Neuronal stem cell (in vitro differentiated cells): ENCODE results near the gene MACROD2.

Experiments
- DNase-seq: peaks from one replicate; pipeline ENCODE4 v3.0.0-alpha.2; 2013; ENCODE audit warnings: low spot score
- H2AFZ ChIP-seq: one replicate; pipeline ENCODE4 v1.6.1; 2013; ENCODE audit warnings: mild to moderate bottlenecking, low read length, inconsistent platforms
- H2AK5ac ChIP-seq: 2 replicates; pipeline ENCODE4 v1.6.1; 2013; ENCODE audit warnings: low read depth, mild to moderate bottlenecking, inconsistent platforms, low read length, moderate library complexity, mixed read lengths
- H2BK120ac ChIP-seq: 2 replicates; pipeline ENCODE4 v1.6.1; 2013; ENCODE audit warnings: low read depth, mild to moderate bottlenecking, inconsistent platforms, low read length, moderate library complexity, mixed read lengths
- H2BK12ac ChIP-seq: one replicate; pipeline ENCODE4 v1.6.1; 2013; ENCODE audit warnings: low read length, inconsistent platforms
- H2BK15ac ChIP-seq: 2 replicates; pipeline ENCODE4 v1.6.1; 2013; ENCODE audit warnings: mild to moderate bottlenecking, low read length, inconsistent platforms, mixed read lengths
- H2BK5ac ChIP-seq: one replicate; pipeline ENCODE4 v1.6.1; 2013; ENCODE audit warnings: inconsistent platforms, mild to moderate bottlenecking, low read length, moderate library complexity
- H3K14ac ChIP-seq: one replicate; pipeline ENCODE4 v1.6.1; 2013; ENCODE audit warnings: low read length, inconsistent platforms
- H3K18ac ChIP-seq: 2 replicates; pipeline ENCODE4 v1.6.1; 2013; ENCODE audit warnings: low read length, inconsistent platforms
- H3K23ac ChIP-seq: 2 replicates; pipeline ENCODE4 v1.6.1; 2013; ENCODE audit warnings: low read depth, mild to moderate bottlenecking, mixed read lengths, low read length, inconsistent platforms; ENCODE audit not compliant: poor library complexity
- H3K27ac ChIP-seq: replicated peaks from 3 replicates; pipeline ENCODE4 v1.5.1; 2013; ENCODE audit warnings: low read length, inconsistent platforms
- H3K27me3 ChIP-seq, 3 experiments: 2 replicates each; pipeline ENCODE4 v1.6.1; 2013; ENCODE audit warnings: low read length in 3 of 3, mild to moderate bottlenecking in 2 of 3, inconsistent platforms in 1 of 3, low read depth in 1 of 3, mixed read lengths in 1 of 3, moderate library complexity in 1 of 3; ENCODE audit not compliant: control insufficient read depth in 3 of 3, insufficient read depth in 3 of 3
- H3K36me3 ChIP-seq, 2 donors: replicated peaks in 1 of 2; 2 replicates each; pipeline ENCODE4 v1.6.1; 2013; ENCODE audit warnings: low read length in 2 of 2; ENCODE audit not compliant: control insufficient read depth in 2 of 2, insufficient read depth in 2 of 2
- H3K4ac ChIP-seq: 2 replicates; pipeline ENCODE4 v1.6.1; 2013; ENCODE audit warnings: inconsistent platforms, mild to moderate bottlenecking, low read length, moderate library complexity
- H3K4me1 ChIP-seq, 2 donors: 1 replicate in 1 of 2; 2 replicates in 1 of 2; pipeline ENCODE4 v1.6.1; 2013; ENCODE audit warnings: low read length in 2 of 2, low read depth in 1 of 2; ENCODE audit not compliant: control insufficient read depth in 2 of 2, insufficient read depth in 1 of 2
- H3K4me2 ChIP-seq: one replicate; pipeline ENCODE4 v1.6.1; 2013; ENCODE audit warnings: mild to moderate bottlenecking, low read length, inconsistent platforms; ENCODE audit not compliant: insufficient read depth, poor library complexity, severe bottlenecking
- H3K4me3 ChIP-seq, 2 donors: 2 replicates each; pipeline ENCODE4 v1.5.1; 2013; ENCODE audit warnings: low read length in 2 of 2, mild to moderate bottlenecking in 2 of 2, inconsistent platforms in 1 of 2, moderate library complexity in 1 of 2
- H3K79me1 ChIP-seq: one replicate; pipeline ENCODE4 v1.6.1; 2013; ENCODE audit warnings: low read depth, mild to moderate bottlenecking, inconsistent platforms, low read length, moderate library complexity
- H3K9ac ChIP-seq: one replicate; pipeline ENCODE4 v1.6.1; 2013; ENCODE audit warnings: mild to moderate bottlenecking, low read depth, low read length, inconsistent platforms; ENCODE audit not compliant: poor library complexity
- H3K9me3 ChIP-seq, 2 donors: replicated peaks in 1 of 2; 2 replicates each; pipeline versions ENCODE3 to v1.6.1; 2013; ENCODE audit warnings: low read length in 2 of 2, mild to moderate bottlenecking in 2 of 2, inconsistent platforms in 1 of 2, low read depth in 1 of 2, mixed read lengths in 1 of 2, moderate library complexity in 1 of 2; ENCODE audit not compliant: control insufficient read depth in 2 of 2, insufficient read depth in 1 of 2
- H4K8ac ChIP-seq: one replicate; pipeline ENCODE4 v1.6.1; 2013; ENCODE audit warnings: low read depth, mild to moderate bottlenecking, inconsistent platforms, low read length, moderate library complexity
- H4K91ac ChIP-seq: one replicate; pipeline ENCODE4 v1.6.1; 2013; ENCODE audit warnings: low read length, low read depth, mild to moderate bottlenecking, inconsistent platforms; ENCODE audit not compliant: poor library complexity
- WGBS, 2 donors: extraction: QIAGEN DNeasy Blood & Tissue Kit; methylation state at CpG; one replicate each; pipeline ENCODE4 v1.1.7; 2013; ENCODE audit warnings: missing lambda C conversion rate in 2 of 2, mixed read lengths in 1 of 2; ENCODE audit not compliant: insufficient read length in 2 of 2, insufficient replicate concordance in 1 of 2; ENCODE audit errors: extremely low coverage in 2 of 2; 5-methylcytosine and 5-hydroxymethylcytosine counted together

Gene MACROD2

DNA sequence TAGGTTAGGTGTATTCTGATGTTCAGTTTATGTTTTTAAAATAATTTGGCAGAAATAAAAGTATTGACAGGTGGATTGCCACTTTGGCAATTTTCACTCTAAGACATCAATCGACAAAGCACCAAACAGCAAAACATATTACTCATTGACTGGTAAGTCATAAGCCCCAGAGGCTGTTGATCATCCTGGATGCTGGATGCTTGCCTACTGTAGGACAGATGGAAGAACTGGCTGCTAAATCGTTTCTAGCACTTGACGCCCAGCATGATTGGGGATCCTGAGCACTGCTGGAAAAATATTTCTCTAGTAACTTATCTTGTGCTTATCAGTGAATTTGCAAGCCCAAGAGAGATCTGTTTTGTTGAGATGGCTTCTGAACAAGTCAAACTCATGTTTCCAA is 1343.9 kb downstream of the MACROD2 start:
- H2AFZ ChIP-seq = no peak overlapping the region
- H3K23ac ChIP-seq = no peak overlapping the region
- no peak overlapping the region for H2BK5ac ChIP-seq
- no peak for DNase-seq
- no peak overlapping the region for H4K8ac ChIP-seq
- no peak overlapping the region for H3K4me2 ChIP-seq
- no peak overlapping the region for H3K14ac ChIP-seq
- no peak overlapping the region for H3K27ac ChIP-seq
- H4K91ac ChIP-seq = no peak overlapping the region
- no CpG with 5 or more reads among the region's 3 CpGs for WGBS, 2 donors
- no peak overlapping the region for H2AK5ac ChIP-seq
- H3K9me3 ChIP-seq = no peaks in the 10 kb centered on the region
- no peaks in the 10 kb centered on the region for H3K36me3 ChIP-seq
- no peak overlapping the region for H3K4ac ChIP-seq
- no peak overlapping the region for H2BK12ac ChIP-seq
- H3K27me3 ChIP-seq = no peaks in the 10 kb centered on the region
- H3K79me1 ChIP-seq = no peaks in the 10 kb centered on the region
- no peak overlapping the region for H3K4me3 ChIP-seq
- H2BK15ac ChIP-seq = no peak overlapping the region
- no peaks in the 10 kb centered on the region for H3K4me1 ChIP-seq
- H3K9ac ChIP-seq = no peak overlapping the region
- no peak overlapping the region for H2BK120ac ChIP-seq
- H3K18ac ChIP-seq = no peak overlapping the region

DNA sequence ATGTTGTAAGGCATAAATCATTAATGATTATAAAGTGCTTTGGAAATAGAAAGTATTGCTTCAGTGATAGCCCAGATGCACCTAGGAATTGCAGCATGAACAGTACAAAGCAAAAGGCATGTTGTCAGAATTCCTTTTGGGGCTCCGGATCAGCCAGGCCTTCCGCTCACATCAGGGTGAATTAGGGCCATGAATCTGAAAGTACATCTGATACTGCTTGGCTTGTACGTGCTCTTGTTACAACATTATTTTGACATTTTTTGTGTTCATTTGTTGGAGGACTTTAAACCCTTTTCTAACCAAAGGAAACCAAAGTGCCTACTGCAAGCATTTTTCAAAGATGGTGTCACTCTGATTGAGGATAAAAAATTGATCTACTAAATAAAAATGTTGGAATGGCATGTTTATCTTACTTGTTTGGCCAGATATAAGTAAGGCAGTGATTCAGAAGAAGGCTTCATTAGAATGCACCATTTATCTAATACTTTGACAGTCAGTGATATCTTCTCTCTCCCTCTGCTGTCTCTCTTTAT is 1347.7 kb downstream of the MACROD2 start:
- Histone ChIP-seq H4K91ac (no peak overlapping the region), H4K8ac (no peak overlapping the region), H3K36me3 (no peaks in the 10 kb centered on the region), H2BK5ac (no peak overlapping the region), H2BK12ac (no peak overlapping the region), H3K9ac (no peak overlapping the region), H3K14ac (no peak overlapping the region), H2AK5ac (no peak overlapping the region), H3K18ac (no peak overlapping the region), H2BK15ac (no peak overlapping the region), H3K4ac (no peak overlapping the region), H3K23ac (no peak overlapping the region), H3K4me2 (no peak overlapping the region), H3K27me3 (no peaks in the 10 kb centered on the region), H2BK120ac (no peak overlapping the region), H3K4me1 (no peaks in the 10 kb centered on the region), H3K9me3 (peaks cover 3 to 4% of the 10 kb centered on the region in 2 donors), H2AFZ (no peak overlapping the region), H3K27ac (no peak overlapping the region), H3K79me1 (no peaks in the 10 kb centered on the region), H3K4me3 (no peak overlapping the region)
- WGBS, 2 donors = no CpG with 5 or more reads among the region's 3 CpGs
- DNase-seq = no peak

DNA sequence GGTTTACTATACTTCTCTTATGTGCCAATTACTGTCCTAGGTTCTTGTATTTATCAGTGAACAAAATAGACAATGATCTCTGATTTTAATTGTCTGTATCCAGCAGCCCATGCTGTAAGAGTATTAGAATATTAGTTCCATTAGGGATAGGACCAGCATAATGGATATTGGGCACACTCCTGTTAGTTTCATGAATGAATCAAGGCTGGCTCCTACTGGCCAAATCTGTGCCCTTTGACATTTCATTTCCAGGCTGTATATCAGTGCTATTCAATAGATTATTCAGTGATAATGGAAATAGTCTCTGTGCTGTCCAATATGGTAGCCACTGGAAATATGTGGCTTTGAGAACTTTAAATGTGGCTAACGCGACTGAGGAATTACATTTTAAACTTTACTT is 1350.0 kb downstream of the MACROD2 start:
- no CpG with 5 or more reads among the region's 2 CpGs for WGBS, 2 donors
- H4K91ac ChIP-seq = no peak overlapping the region
- no peaks in the 10 kb centered on the region for H3K4me1 ChIP-seq
- H3K14ac ChIP-seq = no peak overlapping the region
- no peak overlapping the region for H2BK120ac ChIP-seq
- no peak overlapping the region for H2BK5ac ChIP-seq
- H3K79me1 ChIP-seq = no peaks in the 10 kb centered on the region
- DNase-seq = no peak
- no peaks in the 10 kb centered on the region for H3K27me3 ChIP-seq
- no peak overlapping the region for H3K27ac ChIP-seq
- H3K4me2 ChIP-seq = no peak overlapping the region
- H3K9ac ChIP-seq = no peak overlapping the region
- no peak overlapping the region for H3K4me3 ChIP-seq
- no peak overlapping the region for H2BK15ac ChIP-seq
- no peak overlapping the region for H2BK12ac ChIP-seq
- H3K36me3 ChIP-seq = no peaks in the 10 kb centered on the region
- no peak overlapping the region for H3K23ac ChIP-seq
- no peak overlapping the region for H3K4ac ChIP-seq
- no peak overlapping the region for H4K8ac ChIP-seq
- H3K18ac ChIP-seq = no peak overlapping the region
- no peak overlapping the region for H2AK5ac ChIP-seq
- peaks cover 3 to 5% of the 10 kb centered on the region in 2 donors for H3K9me3 ChIP-seq
- no peak overlapping the region for H2AFZ ChIP-seq

DNA sequence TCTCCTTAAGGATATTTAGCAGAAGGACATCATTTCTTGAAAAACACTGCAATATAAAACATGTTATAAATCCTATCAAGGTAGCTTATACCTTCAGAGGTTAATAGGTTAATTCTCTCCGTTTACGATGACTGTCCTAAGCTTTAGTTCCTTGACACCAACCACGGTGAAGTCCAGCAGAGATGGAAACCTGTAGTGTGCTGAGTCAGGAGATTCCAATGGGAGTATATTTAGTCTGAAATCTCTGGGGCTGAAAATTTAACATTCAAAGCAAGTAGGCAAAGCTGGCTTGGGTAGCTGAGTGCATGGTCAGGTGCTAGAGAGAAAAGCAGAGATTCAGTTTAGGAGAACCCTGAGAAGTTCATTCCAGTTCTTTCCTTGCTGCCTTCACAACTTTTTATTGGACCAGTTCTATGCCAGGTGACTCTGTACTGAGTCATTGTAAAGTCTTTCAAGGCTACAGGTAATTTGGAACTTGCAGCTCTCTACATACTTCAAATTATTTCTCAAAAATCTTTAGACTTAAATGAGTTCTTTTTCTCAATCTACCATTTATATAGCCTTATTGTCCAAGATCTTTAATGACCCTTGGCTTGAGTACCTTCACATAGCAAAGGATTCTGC is 1351.5 kb downstream of the MACROD2 start:
- H3K18ac ChIP-seq = no peak overlapping the region
- H3K4me3 ChIP-seq = no peak overlapping the region
- H2AFZ ChIP-seq = no peak overlapping the region
- H3K79me1 ChIP-seq = no peaks in the 10 kb centered on the region
- H3K4me1 ChIP-seq = no peaks in the 10 kb centered on the region
- H3K27me3 ChIP-seq = no peaks in the 10 kb centered on the region
- H4K91ac ChIP-seq = no peak overlapping the region
- H2BK120ac ChIP-seq = no peak overlapping the region
- no peak overlapping the region for H2AK5ac ChIP-seq
- no peak overlapping the region for H2BK15ac ChIP-seq
- no peak overlapping the region for H3K4ac ChIP-seq
- H2BK5ac ChIP-seq = no peak overlapping the region
- no CpG with 5 or more reads among the region's 3 CpGs for WGBS, 2 donors
- no peak overlapping the region for H3K27ac ChIP-seq
- no peaks in the 10 kb centered on the region for H3K36me3 ChIP-seq
- DNase-seq = no peak
- H3K9ac ChIP-seq = no peak overlapping the region
- no peak overlapping the region for H3K23ac ChIP-seq
- H2BK12ac ChIP-seq = no peak overlapping the region
- H3K14ac ChIP-seq = no peak overlapping the region
- H4K8ac ChIP-seq = no peak overlapping the region
- H3K4me2 ChIP-seq = no peak overlapping the region
- H3K9me3 ChIP-seq = peaks cover 3 to 5% of the 10 kb centered on the region in 2 donors
